GM18526 (cell line): ENCODE results near the gene USH2A.

Experiments used
- POLR2A ChIP-seq: IDR thresholded peaks from 3 replicates; pipeline ENCODE4 v1.6.1; 2011; ENCODE audit not compliant: insufficient read length; ENCODE audit errors: extremely low read depth

The USH2A gene

DNA sequence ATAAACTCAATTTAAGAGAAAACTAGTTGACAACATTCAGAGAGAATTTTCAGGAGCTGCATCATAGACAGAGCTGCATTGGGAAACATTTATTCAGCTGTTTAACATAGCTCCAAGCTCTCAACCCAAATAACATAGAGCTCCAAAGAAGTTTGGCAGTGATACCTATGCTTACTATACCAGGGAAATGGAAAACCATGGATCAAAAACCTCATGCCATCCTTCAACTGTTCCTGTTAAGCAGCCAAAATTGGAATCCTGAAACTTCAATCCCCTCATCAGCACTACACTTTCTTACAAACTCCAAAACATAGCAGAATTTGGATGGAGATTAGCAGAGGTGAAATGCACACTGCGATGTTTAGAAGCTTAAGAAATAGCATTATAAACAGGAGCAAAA is 164.4 kb downstream of the USH2A start:
- no peak for TF ChIP-seq POLR2A

- TF ChIP-seq POLR2A: no peak
These were observed 164.9 kb downstream of the USH2A start for GRCh38 chr1:216258386-216258785.

DNA sequence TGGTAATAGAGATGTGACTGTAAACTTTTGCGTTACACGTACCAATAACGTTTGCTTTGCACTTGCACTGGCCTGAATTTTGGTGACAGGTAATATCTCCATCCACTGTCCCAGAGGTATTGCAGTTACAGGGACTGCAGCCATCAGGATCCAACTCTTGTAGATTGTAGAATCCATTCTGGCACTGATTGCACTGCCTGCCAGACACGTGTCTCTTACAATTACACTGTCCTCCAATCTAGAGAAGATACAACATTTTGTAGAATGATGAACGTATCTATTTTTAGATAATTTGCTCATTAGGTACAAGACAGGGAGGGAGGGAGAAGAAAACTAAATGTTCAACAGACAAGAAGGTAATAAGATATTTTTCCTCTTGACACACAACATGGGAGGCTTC is 172.4 kb downstream of the USH2A start:
- no peak for TF ChIP-seq POLR2A

- no peak for TF ChIP-seq POLR2A
These were observed 174.6 kb downstream of the USH2A start for GRCh38 chr1:216248628-216249027.

GRCh38 chr1:216247937-216248336 is 175.3 kb downstream of the USH2A start:
- no peak for TF ChIP-seq POLR2A

GRCh38 chr1:216246577-216247203 is 176.6 kb downstream of the USH2A start:
- no peak for TF ChIP-seq POLR2A

- TF ChIP-seq POLR2A: no peak
These were observed 184.4 kb downstream of the USH2A start for GRCh38 chr1:216238844-216239243.

- TF ChIP-seq POLR2A: no peak
These were observed 185.2 kb downstream of the USH2A start for GRCh38 chr1:216237927-216238542.

DNA sequence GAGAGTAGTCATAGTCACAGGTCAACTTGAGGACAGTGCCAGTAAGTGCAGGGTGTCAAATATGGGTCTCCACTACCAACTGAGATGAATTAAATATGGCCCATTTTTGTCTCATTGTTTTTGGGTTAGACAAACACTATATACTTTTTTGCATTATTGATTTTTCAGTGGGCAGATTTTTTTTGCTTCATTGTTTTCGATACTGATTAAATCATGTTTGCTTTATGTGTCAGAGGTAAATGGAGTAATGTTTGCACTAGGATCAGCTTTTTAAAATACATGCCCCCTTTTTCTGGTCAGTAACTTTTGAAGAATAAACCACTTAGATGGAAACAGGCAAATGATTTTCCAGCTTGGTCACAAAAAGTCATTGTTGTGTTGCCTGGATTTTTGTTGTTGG is 199.0 kb downstream of the USH2A start:
- TF ChIP-seq POLR2A: no peak

- TF ChIP-seq POLR2A: no peak
These were observed 199.8 kb downstream of the USH2A start for GRCh38 chr1:216223486-216223885.

- TF ChIP-seq POLR2A: no peak
These were observed 201.0 kb downstream of the USH2A start for GRCh38 chr1:216222288-216222687.

DNA sequence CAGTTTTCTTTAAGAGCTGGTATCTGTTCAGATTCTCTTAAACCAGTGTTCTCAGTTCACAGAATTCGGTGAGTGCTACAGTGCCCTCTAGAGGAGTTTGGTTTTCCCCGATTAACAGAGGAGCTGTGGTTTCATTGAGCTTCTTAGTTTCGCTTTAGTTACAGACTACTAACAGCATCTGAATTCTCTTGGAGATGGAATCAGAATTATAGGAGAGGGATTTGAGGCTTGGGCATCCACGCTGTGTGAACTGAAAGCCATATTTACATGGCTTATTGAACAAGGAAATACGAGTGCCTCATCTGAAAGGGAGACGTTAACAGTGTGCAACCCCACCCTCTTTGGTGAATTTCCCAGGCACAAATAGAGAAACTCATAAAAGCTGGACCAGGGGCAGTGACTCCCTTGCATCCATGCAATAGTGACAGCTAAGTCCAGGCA is 202.0 kb downstream of the USH2A start:
- TF ChIP-seq POLR2A: no peak

- TF ChIP-seq POLR2A: no peak
These were observed 206.9 kb downstream of the USH2A start for GRCh38 chr1:216216305-216216704.

GRCh38 chr1:216215169-216215568 is 208.1 kb downstream of the USH2A start:
- TF ChIP-seq POLR2A: no peak

DNA sequence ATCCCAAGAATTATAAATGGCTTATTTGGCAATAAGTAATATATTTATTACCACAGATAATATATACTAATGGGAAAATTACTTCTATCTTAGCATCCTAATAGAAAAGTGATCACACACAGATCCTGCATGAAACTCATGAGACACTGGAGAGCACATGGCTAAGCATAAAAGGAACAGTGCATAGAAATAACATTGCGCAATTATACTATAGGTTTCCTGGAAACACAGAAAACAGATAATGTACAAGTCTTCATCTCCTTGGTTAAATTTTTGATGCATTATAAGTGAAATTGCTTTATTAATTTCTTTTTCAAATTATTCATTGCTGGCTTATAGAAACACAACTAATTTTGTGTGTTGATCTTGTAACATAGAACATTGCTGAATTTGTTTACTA is 210.4 kb downstream of the USH2A start:
- TF ChIP-seq POLR2A: no peak

DNA sequence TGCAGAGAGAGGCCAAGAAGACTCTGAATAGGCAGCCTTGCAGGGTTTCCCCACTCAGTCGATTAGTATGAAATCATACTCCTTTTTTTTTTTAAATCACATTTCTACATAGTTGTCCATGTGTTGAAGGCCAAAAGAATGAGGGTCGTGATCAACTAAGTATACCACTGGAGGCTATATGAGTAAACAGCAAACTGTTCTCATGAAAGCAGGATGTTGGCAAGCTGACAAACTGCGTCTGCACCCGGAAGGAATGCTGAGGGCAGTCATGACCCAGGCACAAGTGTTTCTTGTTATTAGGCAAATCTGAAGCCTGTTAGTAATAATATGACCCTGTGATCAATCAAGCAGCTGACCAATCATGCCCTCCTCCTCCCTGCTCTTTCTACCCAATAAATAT is 213.2 kb downstream of the USH2A start:
- TF ChIP-seq POLR2A: no peak

GRCh38 chr1:216209125-216209524 is 214.1 kb downstream of the USH2A start:
- TF ChIP-seq POLR2A: no peak
